ENCODE data around the gene DNTT. TPM values are rescaled to one million over a fixed set of nuclear protein-coding genes. Genes with fewer than 3 reads are reported as not detected.
A peak's percentile ranks its signal among the peaks of the same experiment; 100 is the strongest.
"Not testable (repeated sequence)": the region's sequence is repeated elsewhere in the genome, so short reads cannot be mapped to it uniquely, and the experiment has no call there.

Gene DNTT
- total RNA-seq, 1 donor from 2014 or later, result 0.11 TPM

- POLR2A ChIA-PET, result no interaction called here
- intact Hi-C loops (cut with micrococcal nuclease), result loop anchor here (10.0 kb wide), 1 partner anchor 254 kb away; the partner anchor contains the start of gene CCNJ
- DNase-seq (no peak), ATAC-seq (ENCODE audit: low read depth) (no peak)
- no peaks in the 10 kb centered on the region for H3K36me3 Mint-ChIP-seq (ENCODE audit: low read depth)
- H3K4me1 Mint-ChIP-seq, result peaks cover 41% of the 10 kb centered on the region
- TF ChIP-seq CTCF (IDR thresholded peaks at IDR 0.05), result no peak
- CTCF ChIA-PET, result interaction anchor here (10.8 kb wide), 1 partner anchor 70 kb away, joined by 612 read pairs; no protein-coding TSS in a partner anchor
- H3K27ac Mint-ChIP-seq, result no peak overlapping the region
- H3K27me3 Mint-ChIP-seq, result peaks cover 1% of the 10 kb centered on the region
- no peak overlapping the region for H3K4me3 Mint-ChIP-seq
- no peaks in the 10 kb centered on the region for H3K9me3 Mint-ChIP-seq
Observed at GRCh38 chr10:96298362-96298761, 5.9 kb upstream of the DNTT start.

GRCh38 chr10:96299383-96299782 lies 4.9 kb upstream of the DNTT start:
- intact Hi-C loops (cut with micrococcal nuclease), result loop anchor here (10.0 kb wide), 1 partner anchor 255 kb away; the partner anchor contains the start of gene CCNJ
- peak overlapping the region; percentile 70 for H3K4me3 Mint-ChIP-seq
- ChIA-PET CTCF (interaction anchor here (10.8 kb wide), 1 partner anchor 71 kb away, joined by 612 read pairs; no protein-coding TSS in a partner anchor), POLR2A (interaction anchor here (1.1 kb wide), 1 partner anchor 70 kb away, joined by 3 read pairs; no protein-coding TSS in a partner anchor)
- no peaks in the 10 kb centered on the region for H3K9me3 Mint-ChIP-seq
- peak overlapping the region; percentile 82 for H3K27ac Mint-ChIP-seq
- H3K36me3 Mint-ChIP-seq (ENCODE audit: low read depth), result no peaks in the 10 kb centered on the region
- no peak for TF ChIP-seq CTCF (IDR thresholded peaks at IDR 0.05)
- DNase-seq (no peak), ATAC-seq (ENCODE audit: low read depth) (peak; percentile 31)
- H3K27me3 Mint-ChIP-seq, result peaks cover 10% of the 10 kb centered on the region
- peaks cover 41% of the 10 kb centered on the region for H3K4me1 Mint-ChIP-seq

- H3K27me3 Mint-ChIP-seq, result peaks cover 23% of the 10 kb centered on the region
- no peaks in the 10 kb centered on the region for H3K9me3 Mint-ChIP-seq
- no peaks in the 10 kb centered on the region for H3K36me3 Mint-ChIP-seq (ENCODE audit: low read depth)
- intact Hi-C loops (cut with micrococcal nuclease), result no loop called here
- POLR2A ChIA-PET, result interaction anchor here (0.6 to 1.0 kb wide), 3 partner anchors 72 to 545 kb away, joined by 3 to 16 read pairs (median 3); partner anchors contain the start of gene ENTPD1
- peaks cover 51% of the 10 kb centered on the region for H3K4me1 Mint-ChIP-seq
- CTCF ChIA-PET, result interaction anchor here (0.7 to 1.6 kb wide), 4 partner anchors 8 to 72 kb away, joined by 3 to 6 read pairs (median 5); no protein-coding TSS in a partner anchor
- H3K27ac Mint-ChIP-seq, result no peak overlapping the region
- ATAC-seq (ENCODE audit: low read depth) (no peak), DNase-seq (no peak)
- TF ChIP-seq CTCF (IDR thresholded peaks at IDR 0.05), result no peak
- H3K4me3 Mint-ChIP-seq, result no peak overlapping the region
Observed at GRCh38 chr10:96301616-96302015, 2.6 kb upstream of the DNTT start.

GRCh38 chr10:96305019-96305418 lies 785 bp downstream of the DNTT start:
- TF ChIP-seq CTCF (IDR thresholded peaks at IDR 0.05), result no peak
- H3K27ac Mint-ChIP-seq, result no peak overlapping the region
- ATAC-seq (ENCODE audit: low read depth) (no peak), DNase-seq (no peak)
- no peaks in the 10 kb centered on the region for H3K9me3 Mint-ChIP-seq
- intact Hi-C loops (cut with micrococcal nuclease), result no loop called here
- no peak overlapping the region for H3K4me3 Mint-ChIP-seq
- no peaks in the 10 kb centered on the region for H3K36me3 Mint-ChIP-seq (ENCODE audit: low read depth)
- POLR2A ChIA-PET, result no interaction called here
- H3K27me3 Mint-ChIP-seq, result peaks cover 26% of the 10 kb centered on the region
- H3K4me1 Mint-ChIP-seq, result peaks cover 41% of the 10 kb centered on the region
- CTCF ChIA-PET, result interaction anchor here (1.3 to 3.1 kb wide), 3 partner anchors 10 to 288 kb away, joined by 4 to 30 read pairs (median 4); no protein-coding TSS in a partner anchor

GRCh38 chr10:96306516-96306915 lies 2.3 kb downstream of the DNTT start:
- DNase-seq, result peak; percentile 32
- H3K27ac Mint-ChIP-seq, result no peak overlapping the region
- H3K9me3 Mint-ChIP-seq, result no peaks in the 10 kb centered on the region
- POLR2A ChIA-PET, result interaction anchor here (0.7 kb wide), 1 partner anchor 12 kb away, joined by 3 read pairs; no protein-coding TSS in a partner anchor
- ATAC-seq (ENCODE audit: low read depth), result peak; percentile 90
- no peaks in the 10 kb centered on the region for H3K36me3 Mint-ChIP-seq (ENCODE audit: low read depth)
- H3K4me1 Mint-ChIP-seq, result peaks cover 27% of the 10 kb centered on the region
- H3K4me3 Mint-ChIP-seq, result peak overlapping the region; percentile 24
- no peak for TF ChIP-seq CTCF (IDR thresholded peaks at IDR 0.05)
- H3K27me3 Mint-ChIP-seq, result peaks cover 26% of the 10 kb centered on the region
- CTCF ChIA-PET, result interaction anchor here (1.3 to 3.1 kb wide), 2 partner anchors 13 to 77 kb away, joined by 7 to 30 read pairs; no protein-coding TSS in a partner anchor
- intact Hi-C loops (cut with micrococcal nuclease), result no loop called here

- CTCF ChIA-PET, result interaction anchor here (2.0 kb wide), 1 partner anchor 79 kb away, joined by 9 read pairs; no protein-coding TSS in a partner anchor
- POLR2A ChIA-PET; H3K9me3 Mint-ChIP-seq; H3K36me3 Mint-ChIP-seq (ENCODE audit: low read depth); intact Hi-C loops (cut with micrococcal nuclease); DNase-seq; H3K27ac Mint-ChIP-seq; ATAC-seq (ENCODE audit: low read depth); H3K4me3 Mint-ChIP-seq: not testable (repeated sequence)
- peaks cover 25% of the 10 kb centered on the region for H3K4me1 Mint-ChIP-seq
- H3K27me3 Mint-ChIP-seq, result peaks cover 21% of the 10 kb centered on the region
Observed at GRCh38 chr10:96308854-96309253, 4.6 kb downstream of the DNTT start.
